ENCODE measurements around the gene FLVCR1.
A peak's percentile ranks its signal among the peaks of the same experiment; 100 is the strongest.
"Not testable (repeated sequence)": the region's sequence is repeated elsewhere in the genome, so short reads cannot be mapped to it uniquely, and the experiment has no call there.

FLVCR1 gene

GRCh38 chr1:212908971-212909370 is 50.9 kb downstream of the FLVCR1 start:
- H3K4me3 ChIP-seq (replicated peaks; ENCODE audit: low read depth, low read length), result no peak overlapping the region
- DNase-seq (ENCODE audit: extremely low read depth, low read depth), result no peak
- no peak for TF ChIP-seq CTCF (IDR thresholded peaks at IDR 0.05; ENCODE audit: low read depth, low read length, missing control alignments)

GRCh38 chr1:212909652-212910063 is 51.6 kb downstream of the FLVCR1 start:
- no peak overlapping the region for H3K4me3 ChIP-seq (replicated peaks; ENCODE audit: low read depth, low read length)
- TF ChIP-seq CTCF (IDR thresholded peaks at IDR 0.05; ENCODE audit: low read depth, low read length, missing control alignments), result no peak
- no peak for DNase-seq (ENCODE audit: extremely low read depth, low read depth)

- H3K4me3 ChIP-seq (replicated peaks; ENCODE audit: low read depth, low read length); DNase-seq (ENCODE audit: extremely low read depth, low read depth): not testable (repeated sequence)
Measured at GRCh38 chr1:212910213-212910612, 52.1 kb downstream of the FLVCR1 start.

- H3K4me3 ChIP-seq (replicated peaks; ENCODE audit: low read depth, low read length); DNase-seq (ENCODE audit: extremely low read depth, low read depth): not testable (repeated sequence)
Measured at GRCh38 chr1:212913638-212914037, 55.6 kb downstream of the FLVCR1 start.

- H3K4me3 ChIP-seq (replicated peaks; ENCODE audit: low read depth, low read length), result not testable (repeated sequence)
Measured at GRCh38 chr1:212914110-212914509, 56.0 kb downstream of the FLVCR1 start.

GRCh38 chr1:212914789-212915188 is 56.7 kb downstream of the FLVCR1 start:
- TF ChIP-seq CTCF (IDR thresholded peaks at IDR 0.05; ENCODE audit: low read depth, low read length, missing control alignments), result no peak
- DNase-seq (ENCODE audit: extremely low read depth, low read depth), result no peak
- no peak overlapping the region for H3K4me3 ChIP-seq (replicated peaks; ENCODE audit: low read depth, low read length)

More at GRCh38 chr1:212914110-212914509, 56.0 kb downstream of the FLVCR1 start:
- not testable (repeated sequence) for DNase-seq (ENCODE audit: extremely low read depth, low read depth)

GRCh38 chr1:212915245-212916091 is 57.4 kb downstream of the FLVCR1 start:
- no peak overlapping the region for H3K4me3 ChIP-seq (replicated peaks; ENCODE audit: low read depth, low read length)
- DNase-seq (ENCODE audit: extremely low read depth, low read depth), result no peak
- TF ChIP-seq CTCF (IDR thresholded peaks at IDR 0.05; ENCODE audit: low read depth, low read length, missing control alignments), result peak; percentile 33

GRCh38 chr1:212916481-212917133 is 58.5 kb downstream of the FLVCR1 start:
- no peak for TF ChIP-seq CTCF (IDR thresholded peaks at IDR 0.05; ENCODE audit: low read depth, low read length, missing control alignments)
- no peak for DNase-seq (ENCODE audit: extremely low read depth, low read depth)
- H3K4me3 ChIP-seq (replicated peaks; ENCODE audit: low read depth, low read length), result no peak overlapping the region

Measured in HFF-Myc (cell line).